Progenitor cell of endocrine pancreas (in vitro differentiated cells): Measurements from ENCODE around the gene CYTH4. TPM values are rescaled to one million over a fixed set of nuclear protein-coding genes. Genes with fewer than 3 reads are reported as not detected.

Experiments
- DNase-seq: peaks from one replicate; pipeline ENCODE4 v3.0.0; 2021; ENCODE audit warnings: low spot score; ENCODE audit not compliant: unreplicated experiment
- H3K27ac Mint-ChIP-seq: 2 replicates; pipeline ENCODE4 v1.8.0; 2021; ENCODE audit warnings: mild to moderate bottlenecking, moderate library complexity, mixed read lengths
- H3K27me3 Mint-ChIP-seq: 2 replicates; pipeline ENCODE4 v1.8.0; 2021; ENCODE audit warnings: mixed read lengths
- H3K36me3 Mint-ChIP-seq: 2 replicates; pipeline ENCODE4 v1.8.0; 2022; ENCODE audit warnings: mixed read lengths; ENCODE audit not compliant: insufficient read depth
- H3K4me1 Mint-ChIP-seq: 2 replicates; pipeline ENCODE4 v1.8.0; 2021; ENCODE audit warnings: low read depth, mixed read lengths
- H3K4me3 Mint-ChIP-seq: 2 replicates; pipeline ENCODE4 v1.8.0; 2021; ENCODE audit warnings: low read depth, mild to moderate bottlenecking, moderate library complexity, mixed read lengths
- H3K9me3 Mint-ChIP-seq: 2 replicates; pipeline ENCODE4 v1.8.0; 2021; ENCODE audit warnings: low read depth, mixed read lengths
- CTCF ChIP-seq: fragments of 200-600 bp; sonication (generic); IDR thresholded peaks from one replicate; pipeline ENCODE4 v1.5.0; 2021; ENCODE audit warnings: antibody characterized with exemption, mild to moderate bottlenecking; ENCODE audit not compliant: unreplicated experiment
- total RNA-seq: library from RNA; stranded (reverse); gene quantifications from 2 replicates; pipeline ENCODE4 v1.2.1, GENCODE V29; 2021

The CYTH4 gene
- total RNA-seq, 1 donor from 2014 or later: not detected

GRCh38 chr22:37349043-37349814 lies 66.9 kb downstream of the CYTH4 start:
- peaks cover 29% of the 10 kb centered on the region for H3K27me3 Mint-ChIP-seq
- DNase-seq: no peak
- no peaks in the 10 kb centered on the region for H3K9me3 Mint-ChIP-seq
- H3K27ac Mint-ChIP-seq: no peak overlapping the region
- H3K36me3 Mint-ChIP-seq: no peaks in the 10 kb centered on the region
- H3K4me3 Mint-ChIP-seq: no peak overlapping the region
- TF ChIP-seq CTCF: no peak
- H3K4me1 Mint-ChIP-seq: peaks cover 5% of the 10 kb centered on the region

GRCh38 chr22:37351232-37351631 lies 68.9 kb downstream of the CYTH4 start:
- Mint-ChIP-seq H3K9me3 (no peaks in the 10 kb centered on the region), H3K4me1 (peaks cover 6% of the 10 kb centered on the region), H3K36me3 (no peaks in the 10 kb centered on the region), H3K4me3 (no peak overlapping the region), H3K27ac (no peak overlapping the region), H3K27me3 (peaks cover 31% of the 10 kb centered on the region)
- DNase-seq: no peak
- no peak for TF ChIP-seq CTCF

GRCh38 chr22:37352481-37352880 lies 70.2 kb downstream of the CYTH4 start:
- Mint-ChIP-seq H3K36me3 (no peaks in the 10 kb centered on the region), H3K9me3 (no peaks in the 10 kb centered on the region), H3K4me1 (peaks cover 6% of the 10 kb centered on the region), H3K4me3 (no peak overlapping the region), H3K27ac (no peak overlapping the region), H3K27me3 (peaks cover 35% of the 10 kb centered on the region)
- no peak for TF ChIP-seq CTCF
- no peak for DNase-seq

GRCh38 chr22:37353839-37354238 lies 71.5 kb downstream of the CYTH4 start:
- H3K27ac Mint-ChIP-seq: no peak overlapping the region
- peaks cover 6% of the 10 kb centered on the region for H3K4me1 Mint-ChIP-seq
- no peak for TF ChIP-seq CTCF
- H3K27me3 Mint-ChIP-seq: peaks cover 42% of the 10 kb centered on the region
- DNase-seq: no peak
- H3K9me3 Mint-ChIP-seq: no peaks in the 10 kb centered on the region
- H3K4me3 Mint-ChIP-seq: no peak overlapping the region
- no peaks in the 10 kb centered on the region for H3K36me3 Mint-ChIP-seq

- Mint-ChIP-seq H3K4me3 (no peak overlapping the region), H3K9me3 (no peaks in the 10 kb centered on the region), H3K27ac (no peak overlapping the region), H3K36me3 (no peaks in the 10 kb centered on the region), H3K27me3 (peaks cover 45% of the 10 kb centered on the region), H3K4me1 (peaks cover 6% of the 10 kb centered on the region)
- no peak for DNase-seq
- no peak for TF ChIP-seq CTCF
Measured at GRCh38 chr22:37354261-37354660, 72.0 kb downstream of the CYTH4 start.
